H9 (cell line): ENCODE data around the gene TEX13A. TPM values are rescaled to one million over a fixed set of nuclear protein-coding genes. Genes with fewer than 3 reads are reported as not detected.
A peak's percentile ranks its signal among the peaks of the same experiment; 100 is the strongest.

Experiments
- DNase-seq: peaks from one replicate; pipeline ENCODE4 v3.0.0-alpha.2; 2017
- H2AFZ ChIP-seq: one replicate; pipeline ENCODE4 v1.6.1; 2013; ENCODE audit warnings: mild to moderate bottlenecking, low read length, control low read depth, moderate library complexity
- H2AK5ac ChIP-seq: 2 replicates; pipeline ENCODE4 v1.6.1; 2013; ENCODE audit warnings: low read length, control low read depth, mixed read lengths; ENCODE audit not compliant: insufficient read length
- H2BK120ac ChIP-seq: one replicate; pipeline ENCODE4 v1.6.1; 2013; ENCODE audit warnings: low read depth, mild to moderate bottlenecking, low read length, control low read depth, inconsistent platforms; ENCODE audit not compliant: poor library complexity, severe bottlenecking
- H2BK12ac ChIP-seq: 2 replicates; pipeline ENCODE4 v1.6.1; 2013; ENCODE audit warnings: low read length, control low read depth, mixed read lengths, low read depth; ENCODE audit not compliant: insufficient read length
- H2BK15ac ChIP-seq: 2 replicates; pipeline ENCODE4 v1.6.1; 2013; ENCODE audit warnings: low read depth, low read length, control low read depth
- H2BK20ac ChIP-seq: one replicate; pipeline ENCODE4 v1.6.1; 2013; ENCODE audit warnings: low read depth, mild to moderate bottlenecking, low read length, control low read depth, inconsistent platforms; ENCODE audit not compliant: poor library complexity, severe bottlenecking
- H2BK5ac ChIP-seq: 2 replicates; pipeline ENCODE4 v1.6.1; 2013; ENCODE audit warnings: low read length, control low read depth, mixed read lengths; ENCODE audit not compliant: insufficient read length
- H3K14ac ChIP-seq: 2 replicates; pipeline ENCODE4 v1.6.1; 2013; ENCODE audit warnings: low read length, control low read depth; ENCODE audit not compliant: insufficient read depth
- H3K18ac ChIP-seq: 2 replicates; pipeline ENCODE4 v1.6.1; 2013; ENCODE audit warnings: low read depth, mild to moderate bottlenecking, mixed read lengths, low read length, control low read depth; ENCODE audit not compliant: insufficient read length
- H3K23ac ChIP-seq: 2 replicates; pipeline ENCODE4 v1.6.1; 2013; ENCODE audit warnings: low read length, control low read depth, mixed read lengths, low read depth; ENCODE audit not compliant: insufficient read length
- H3K23me2 ChIP-seq: 2 replicates; pipeline ENCODE4 v1.6.1; 2013; ENCODE audit warnings: low read depth, mild to moderate bottlenecking, mixed read lengths, low read length, control low read depth; ENCODE audit not compliant: insufficient read length, poor library complexity, severe bottlenecking
- H3K27ac ChIP-seq: 2 replicates; pipeline ENCODE4 v1.5.1; 2013; ENCODE audit warnings: low read length, control low read depth, mixed read lengths, low read depth; ENCODE audit not compliant: insufficient read length
- H3K27me3 ChIP-seq: 2 replicates; pipeline ENCODE4 v1.6.1; 2013; ENCODE audit warnings: low read length, control low read depth, inconsistent platforms; ENCODE audit not compliant: insufficient read depth
- H3K4ac ChIP-seq: 2 replicates; pipeline ENCODE4 v1.6.1; 2013; ENCODE audit warnings: low read depth, mild to moderate bottlenecking, control low read depth, inconsistent platforms, low read length, moderate library complexity
- H3K4me1 ChIP-seq: 2 replicates; pipeline ENCODE4 v1.6.1; 2013; ENCODE audit warnings: low read length, control low read depth, inconsistent platforms; ENCODE audit not compliant: insufficient read depth
- H3K4me2 ChIP-seq: 2 replicates; pipeline ENCODE4 v1.6.1; 2013; ENCODE audit warnings: low read length, control low read depth, mixed read lengths; ENCODE audit not compliant: insufficient read length, insufficient read depth
- H3K56ac ChIP-seq: 2 replicates; pipeline ENCODE4 v1.6.1; 2013; ENCODE audit warnings: low read depth, mild to moderate bottlenecking, mixed read lengths, low read length, control low read depth; ENCODE audit not compliant: insufficient read length
- H3K79me1 ChIP-seq: 2 replicates; pipeline ENCODE4 v1.6.1; 2013; ENCODE audit warnings: low read depth, mild to moderate bottlenecking, moderate library complexity, low read length, control low read depth, inconsistent platforms; ENCODE audit not compliant: insufficient read depth, poor library complexity, severe bottlenecking
- H3K79me2 ChIP-seq: 2 replicates; pipeline ENCODE4 v1.6.1; 2013; ENCODE audit warnings: low read length, control low read depth, inconsistent platforms; ENCODE audit not compliant: insufficient read depth
- H3K9ac ChIP-seq: 2 replicates; pipeline ENCODE4 v1.6.1; 2013; ENCODE audit warnings: low read length, control low read depth, mixed read lengths; ENCODE audit not compliant: insufficient read length; ENCODE audit errors: extremely low read depth
- H3K9me3 ChIP-seq: one replicate; pipeline ENCODE4 v1.6.1; 2013; ENCODE audit warnings: low read depth, low read length, inconsistent platforms; ENCODE audit not compliant: control insufficient read depth
- H3T11ph ChIP-seq: one replicate; pipeline ENCODE4 v1.6.1; 2013; ENCODE audit warnings: mild to moderate bottlenecking, low read length, control low read depth, inconsistent platforms
- H4K20me1 ChIP-seq: one replicate; pipeline ENCODE4 v1.6.1; 2013; ENCODE audit not compliant: control insufficient read depth, insufficient read length, insufficient read depth
- H4K5ac ChIP-seq: 2 replicates; pipeline ENCODE4 v1.6.1; 2013; ENCODE audit warnings: low read depth, mild to moderate bottlenecking, mixed read lengths, low read length, control low read depth; ENCODE audit not compliant: insufficient read length
- H4K8ac ChIP-seq: replicated peaks from 2 replicates; pipeline ENCODE4 v1.6.1; 2013; ENCODE audit warnings: low read length, control low read depth, mixed read lengths, low read depth; ENCODE audit not compliant: insufficient read length
- H4K91ac ChIP-seq: 2 replicates; pipeline ENCODE4 v1.6.1; 2013; ENCODE audit warnings: low read depth, mild to moderate bottlenecking, moderate library complexity, mixed read lengths, low read length, control low read depth; ENCODE audit not compliant: insufficient read length
- H3K27ac Mint-ChIP-seq, 3 experiments: 2 replicates in 2 of 3; 3 replicates in 1 of 3; pipeline ENCODE4 v1.8.0; 2020 to 2021; ENCODE audit warnings: mixed read lengths in 3 of 3, mild to moderate bottlenecking in 1 of 3, moderate library complexity in 1 of 3
- H3K27me3 Mint-ChIP-seq: 2 replicates; pipeline ENCODE4 v1.8.0; 2021; ENCODE audit warnings: low read depth, mild to moderate bottlenecking, moderate library complexity, mixed read lengths
- H3K36me3 Mint-ChIP-seq, 3 experiments: 2 replicates in 2 of 3; 3 replicates in 1 of 3; pipeline ENCODE4 v1.8.0; 2020 to 2021; ENCODE audit warnings: low read depth in 3 of 3, mixed read lengths in 3 of 3; ENCODE audit not compliant: insufficient read depth in 1 of 3
- H3K4me1 Mint-ChIP-seq, 2 experiments: 2 replicates each; pipeline ENCODE4 v1.8.0; 2020; ENCODE audit warnings: mixed read lengths in 2 of 2
- H3K4me3 Mint-ChIP-seq, 2 experiments: 2 replicates in 1 of 2; 3 replicates in 1 of 2; pipeline ENCODE4 v1.8.0; 2020 to 2021; ENCODE audit warnings: mild to moderate bottlenecking in 2 of 2, mixed read lengths in 2 of 2, moderate library complexity in 1 of 2
- H3K9me3 Mint-ChIP-seq, 2 experiments: 2 replicates in 1 of 2; 3 replicates in 1 of 2; pipeline ENCODE4 v1.8.0; 2020; ENCODE audit warnings: mild to moderate bottlenecking in 2 of 2, mixed read lengths in 2 of 2, moderate library complexity in 1 of 2
- WGBS: extraction: QIAGEN DNeasy Blood & Tissue Kit; methylation state at CpG from one replicate; pipeline ENCODE4 v1.1.7; 2013; ENCODE audit warnings: missing lambda C conversion rate, low lambda C conversion rate, mixed read lengths; ENCODE audit not compliant: insufficient read length; ENCODE audit errors: extremely low coverage; 5-methylcytosine and 5-hydroxymethylcytosine counted together
- total RNA-seq: library from RNA; stranded (reverse); gene quantifications from 2 replicates; pipeline ENCODE4 v1.2.1, GENCODE V29; 2021
- TF ChIP-seq, protein P1 (sequence below): fragments of 200-600 bp; sonication (generic); conservative IDR thresholded peaks from 3 replicates; pipeline ENCODE4 v1.8.0; 2021; ENCODE audit warnings: antibody characterized with exemption, mild to moderate bottlenecking

The TEX13A gene
- total RNA-seq, 1 experiment from 2014 or later, result not detected

DNA sequence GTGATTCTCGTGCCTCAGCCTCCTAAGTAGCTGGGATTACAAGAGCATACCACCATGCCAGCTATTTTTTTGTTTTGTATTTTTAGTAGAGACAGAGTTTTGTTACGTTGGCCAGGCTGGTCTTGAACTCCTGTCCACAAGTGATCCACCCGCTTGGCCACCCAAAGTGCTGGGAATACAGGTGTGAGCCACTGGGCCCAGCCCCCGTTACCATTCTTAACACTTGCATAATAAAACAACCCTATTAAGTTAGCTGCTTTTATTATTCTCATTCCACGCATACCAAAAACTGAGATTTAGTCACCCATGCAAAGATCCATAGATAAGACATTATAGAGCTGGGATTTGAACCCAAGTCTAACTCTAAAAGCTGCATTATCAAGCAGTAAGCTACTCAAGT is 6.0 kb upstream of the TEX13A start:
- Histone ChIP-seq H3K4ac (no peak overlapping the region), H4K8ac (no peak overlapping the region), H3K14ac (no peak overlapping the region), H3K23me2 (no peaks in the 10 kb centered on the region), H3K27ac (no peak overlapping the region), H4K5ac (no peak overlapping the region), H2BK120ac (no peak overlapping the region), H2BK12ac (no peak overlapping the region), H4K20me1 (no peaks in the 10 kb centered on the region), H4K91ac (no peak overlapping the region), H3K23ac (no peak overlapping the region), H2BK15ac (no peak overlapping the region), H2BK5ac (no peak overlapping the region), H2AK5ac (no peak overlapping the region), H3K56ac (no peak overlapping the region), H2BK20ac (no peak overlapping the region), H3K9me3 (peaks cover 4% of the 10 kb centered on the region), H3K79me2 (no peaks in the 10 kb centered on the region), H3K4me1 (no peaks in the 10 kb centered on the region; the same call in 1 of the 2 replicates), H2AFZ (no peak overlapping the region), H3K18ac (no peak overlapping the region), H3K27me3 (no peaks in the 10 kb centered on the region), H3K4me2 (peak overlapping the region; percentile 22), H3K79me1 (no peaks in the 10 kb centered on the region), H3T11ph (no peak overlapping the region), H3K9ac (no peak overlapping the region)
- H3K27me3 Mint-ChIP-seq, result no peaks in the 10 kb centered on the region
- peaks cover 0 to 3% (median 3%) of the 10 kb centered on the region in 3 experiments; a peak in 4 of 7 replicates for H3K36me3 Mint-ChIP-seq
- WGBS, result no CpG with 5 or more reads among the region's 5 CpGs
- peaks cover 0 to 10% of the 10 kb centered on the region in 2 experiments; a peak in 3 of 4 replicates for H3K4me1 Mint-ChIP-seq
- H3K9me3 Mint-ChIP-seq, result peaks cover 0 to 30% of the 10 kb centered on the region in 2 experiments; a peak in 2 of 5 replicates
- peak overlapping the region in 1 of 3 experiments; percentile 69; a peak in 2 of 7 replicates for H3K27ac Mint-ChIP-seq
- TF ChIP-seq, protein P1, sequence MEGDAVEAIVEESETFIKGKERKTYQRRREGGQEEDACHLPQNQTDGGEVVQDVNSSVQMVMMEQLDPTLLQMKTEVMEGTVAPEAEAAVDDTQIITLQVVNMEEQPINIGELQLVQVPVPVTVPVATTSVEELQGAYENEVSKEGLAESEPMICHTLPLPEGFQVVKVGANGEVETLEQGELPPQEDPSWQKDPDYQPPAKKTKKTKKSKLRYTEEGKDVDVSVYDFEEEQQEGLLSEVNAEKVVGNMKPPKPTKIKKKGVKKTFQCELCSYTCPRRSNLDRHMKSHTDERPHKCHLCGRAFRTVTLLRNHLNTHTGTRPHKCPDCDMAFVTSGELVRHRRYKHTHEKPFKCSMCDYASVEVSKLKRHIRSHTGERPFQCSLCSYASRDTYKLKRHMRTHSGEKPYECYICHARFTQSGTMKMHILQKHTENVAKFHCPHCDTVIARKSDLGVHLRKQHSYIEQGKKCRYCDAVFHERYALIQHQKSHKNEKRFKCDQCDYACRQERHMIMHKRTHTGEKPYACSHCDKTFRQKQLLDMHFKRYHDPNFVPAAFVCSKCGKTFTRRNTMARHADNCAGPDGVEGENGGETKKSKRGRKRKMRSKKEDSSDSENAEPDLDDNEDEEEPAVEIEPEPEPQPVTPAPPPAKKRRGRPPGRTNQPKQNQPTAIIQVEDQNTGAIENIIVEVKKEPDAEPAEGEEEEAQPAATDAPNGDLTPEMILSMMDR, result no peak
- DNase-seq, result no peak
- no peak overlapping the region; a peak in 1 of 5 replicates for H3K4me3 Mint-ChIP-seq
